Caco-2 (cell line): ENCODE results near the gene OST4. TPM values are rescaled to one million over a fixed set of nuclear protein-coding genes. Genes with fewer than 3 reads are reported as not detected.

Source experiments
- BruUV-seq: library from RNA; stranded (reverse); fragments of 400-500 nt; replicated peaks from 2 replicates; lab custom pipeline; 2021; lab: Mats Ljungman, UMichigan
- CTCF ChIA-PET: fragments of 300-600 bp; sonication (Branson Sonifier 250); formaldehyde crosslinking; loops from one replicate; lab custom pipeline; 2022; ENCODE audit warnings: antibody characterized with exemption; lab: Charles Lee
- POLR2A ChIA-PET: fragments of 300-600 bp; sonication (Branson Sonifier 250); formaldehyde crosslinking; loops from one replicate; lab custom pipeline; 2022; ENCODE audit warnings: antibody characterized with exemption; lab: Charles Lee
- DNase-seq, 2 experiments: peaks; one replicate each; pipeline versions ENCODE4 v3.0.0 to v3.0.0-alpha.2; 2020 to 2022
- H3K27me3 ChIP-seq: replicated peaks from 2 replicates; pipeline ENCODE4 v1.6.0; 2011; ENCODE audit warnings: low read length; ENCODE audit not compliant: control insufficient read depth, insufficient read depth
- H3K36me3 ChIP-seq: 2 replicates; pipeline ENCODE4 v1.5.1; 2011; ENCODE audit warnings: low read length; ENCODE audit not compliant: control insufficient read depth, insufficient read depth
- H3K4me1 ChIP-seq: fragments of 250-450 bp; sonication (Bioruptor Pico); 2 replicates; pipeline ENCODE4 v1.5.1; 2020; ENCODE audit warnings: mild to moderate bottlenecking
- H3K4me3 ChIP-seq: 2 replicates; pipeline ENCODE4 v1.5.1; 2011; ENCODE audit warnings: low read depth, mild to moderate bottlenecking, control low read depth, low read length
- H3K9me3 ChIP-seq: fragments of 250-450 bp; sonication (Bioruptor Pico); 2 replicates; pipeline ENCODE4 v1.5.1; 2020; ENCODE audit warnings: mild to moderate bottlenecking, moderate library complexity
- H3K27ac Mint-ChIP-seq: one replicate; pipeline ENCODE4 v1.8.0; 2022; ENCODE audit warnings: mixed read lengths; ENCODE audit not compliant: unreplicated experiment
- H3K27me3 Mint-ChIP-seq: one replicate; pipeline ENCODE4 v1.8.0; 2022; ENCODE audit warnings: mixed read lengths; ENCODE audit not compliant: insufficient read depth, unreplicated experiment
- H3K36me3 Mint-ChIP-seq: one replicate; pipeline ENCODE4 v1.8.0; 2022; ENCODE audit warnings: mild to moderate bottlenecking, mixed read lengths; ENCODE audit not compliant: insufficient read depth, unreplicated experiment
- H3K4me1 Mint-ChIP-seq: one replicate; pipeline ENCODE4 v1.8.0; 2022; ENCODE audit warnings: low read depth, mixed read lengths; ENCODE audit not compliant: unreplicated experiment
- H3K4me3 Mint-ChIP-seq: one replicate; pipeline ENCODE4 v1.8.0; 2022; ENCODE audit warnings: mild to moderate bottlenecking, moderate library complexity, mixed read lengths; ENCODE audit not compliant: unreplicated experiment
- H3K9me3 Mint-ChIP-seq: one replicate; pipeline ENCODE4 v1.8.0; 2022; ENCODE audit warnings: mixed read lengths; ENCODE audit not compliant: unreplicated experiment
- intact Hi-C: fragments of 100-400 bp; cut with micrococcal nuclease; formaldehyde crosslinking; loops from one replicate; pipeline ENCODE4 v1.10.0; 2022; ENCODE audit not compliant: unreplicated experiment
- total RNA-seq: library from RNA; stranded (reverse); gene quantifications from 2 replicates; pipeline ENCODE4 v1.2.3, GENCODE V29; 2022
- TF ChIP-seq, protein P1 (sequence below), 2 experiments: fragments of 200-600 bp in 1 of 2; IDR thresholded peaks; 1 replicate in 1 of 2; 2 replicates in 1 of 2; pipeline versions ENCODE4 v1.5.1 to v1.8.0; 2011 to 2022; ENCODE audit warnings: antibody characterized with exemption in 1 of 2, control low read depth in 1 of 2, inconsistent platforms in 1 of 2, low read depth in 1 of 2, low read length in 1 of 2, mild to moderate bottlenecking in 1 of 2, moderate library complexity in 1 of 2; ENCODE audit not compliant: insufficient read depth in 1 of 2, severe bottlenecking in 1 of 2, unreplicated experiment in 1 of 2

The OST4 gene
- total RNA-seq, 1 experiment from 2014 or later: 237 TPM

DNA sequence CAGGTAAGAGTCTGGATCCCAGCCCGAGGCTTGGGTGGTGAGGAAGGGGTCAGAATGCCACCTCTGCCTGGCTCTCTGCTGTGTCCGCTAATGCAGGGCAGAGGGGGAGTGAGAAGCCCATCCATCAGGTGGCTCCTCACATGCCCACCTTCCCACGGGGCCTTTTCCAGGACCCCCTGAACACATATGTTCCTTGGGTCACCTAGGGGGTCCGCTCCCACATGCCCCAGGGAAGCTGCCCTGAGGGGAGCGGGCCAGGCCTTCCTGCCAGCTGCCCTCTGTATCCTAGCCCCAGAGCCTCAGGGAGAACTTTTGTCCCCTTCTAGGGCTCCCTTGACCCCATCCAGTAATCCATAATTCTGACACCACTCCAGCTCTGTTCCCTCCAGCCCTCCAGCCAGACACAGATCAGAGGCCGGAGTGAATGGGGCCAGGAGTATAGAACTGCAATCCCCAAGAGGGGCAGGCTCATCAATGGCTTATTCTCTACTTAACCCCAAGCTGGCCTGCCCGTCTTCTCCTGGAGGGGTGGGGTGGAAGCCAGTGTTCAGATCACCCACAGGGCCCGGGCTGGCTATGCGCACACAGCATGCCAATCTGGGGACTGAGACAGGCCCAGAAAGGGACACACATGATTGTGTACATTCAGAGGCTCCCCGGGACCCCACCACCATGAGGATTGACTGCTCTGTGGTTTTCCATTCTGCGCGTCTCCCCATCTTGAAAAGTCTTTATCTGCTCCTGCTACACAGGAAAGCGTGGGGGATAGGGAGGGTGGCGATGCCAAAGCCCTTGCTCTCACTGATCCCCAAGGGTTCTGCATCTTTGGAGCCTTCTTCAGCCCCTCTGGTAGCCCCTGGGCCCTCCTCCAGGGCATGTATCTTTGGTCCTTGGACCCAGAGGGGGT is 8.0 kb upstream of the OST4 start:
- H3K4me3 Mint-ChIP-seq: no peak overlapping the region
- TF ChIP-seq, protein P1, sequence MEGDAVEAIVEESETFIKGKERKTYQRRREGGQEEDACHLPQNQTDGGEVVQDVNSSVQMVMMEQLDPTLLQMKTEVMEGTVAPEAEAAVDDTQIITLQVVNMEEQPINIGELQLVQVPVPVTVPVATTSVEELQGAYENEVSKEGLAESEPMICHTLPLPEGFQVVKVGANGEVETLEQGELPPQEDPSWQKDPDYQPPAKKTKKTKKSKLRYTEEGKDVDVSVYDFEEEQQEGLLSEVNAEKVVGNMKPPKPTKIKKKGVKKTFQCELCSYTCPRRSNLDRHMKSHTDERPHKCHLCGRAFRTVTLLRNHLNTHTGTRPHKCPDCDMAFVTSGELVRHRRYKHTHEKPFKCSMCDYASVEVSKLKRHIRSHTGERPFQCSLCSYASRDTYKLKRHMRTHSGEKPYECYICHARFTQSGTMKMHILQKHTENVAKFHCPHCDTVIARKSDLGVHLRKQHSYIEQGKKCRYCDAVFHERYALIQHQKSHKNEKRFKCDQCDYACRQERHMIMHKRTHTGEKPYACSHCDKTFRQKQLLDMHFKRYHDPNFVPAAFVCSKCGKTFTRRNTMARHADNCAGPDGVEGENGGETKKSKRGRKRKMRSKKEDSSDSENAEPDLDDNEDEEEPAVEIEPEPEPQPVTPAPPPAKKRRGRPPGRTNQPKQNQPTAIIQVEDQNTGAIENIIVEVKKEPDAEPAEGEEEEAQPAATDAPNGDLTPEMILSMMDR (IDR thresholded peaks at IDR 0.05; ENCODE audit: insufficient read depth in 1 of 2, low read depth in 1 of 2, low read length in 1 of 2, severe bottlenecking in 1 of 2, unreplicated experiment in 1 of 2): no peak
- CTCF ChIA-PET: no interaction called here
- no peaks in the 10 kb centered on the region for H3K9me3 Mint-ChIP-seq
- peaks cover 10% of the 10 kb centered on the region for H3K4me1 Mint-ChIP-seq
- peaks cover 6% of the 10 kb centered on the region for H3K36me3 Mint-ChIP-seq
- H3K36me3 ChIP-seq: no peaks in the 10 kb centered on the region
- H3K27me3 Mint-ChIP-seq: peaks cover 15% of the 10 kb centered on the region
- no peak overlapping the region for H3K4me3 ChIP-seq
- no peaks in the 10 kb centered on the region for H3K27me3 ChIP-seq
- no peaks in the 10 kb centered on the region for H3K9me3 ChIP-seq
- intact Hi-C loops: loop anchor here (2.0 kb wide), 2 partner anchors 47 to 59 kb away; partner anchors contain the start of gene TMEM214
- no TSS peak for BruUV-seq
- DNase-seq: no peak
- H3K27ac Mint-ChIP-seq: no peak overlapping the region
- peaks cover 7% of the 10 kb centered on the region for H3K4me1 ChIP-seq
- POLR2A ChIA-PET: interaction anchor here (0.5 kb wide), 3 partner anchors 15 to 296 kb away, joined by 3 to 6 read pairs (median 3); no protein-coding TSS in a partner anchor

- peak within 1 kb of the TSS; percentile 8 for H3K27ac Mint-ChIP-seq
- intact Hi-C loops: no loop called here
- no peak within 1 kb of the TSS for H3K4me3 ChIP-seq
- no peaks in the 10 kb centered on the region for H3K27me3 ChIP-seq
- peaks cover 7% of the 10 kb centered on the region for H3K4me1 ChIP-seq
- peaks cover 10% of the 10 kb centered on the region for H3K4me1 Mint-ChIP-seq
- DNase-seq: no peak
- POLR2A ChIA-PET: interaction anchor here (0.5 kb wide), 2 partner anchors 232 to 297 kb away, joined by 3 read pairs; no protein-coding TSS in a partner anchor
- no TSS peak for BruUV-seq
- TF ChIP-seq, protein P1 (IDR thresholded peaks at IDR 0.05; ENCODE audit: insufficient read depth in 1 of 2, low read depth in 1 of 2, low read length in 1 of 2, severe bottlenecking in 1 of 2, unreplicated experiment in 1 of 2): no peak
- no peak within 1 kb of the TSS for H3K4me3 Mint-ChIP-seq
- CTCF ChIA-PET: no interaction called here
- H3K27me3 Mint-ChIP-seq: peaks cover 19% of the 10 kb centered on the region
- H3K9me3 ChIP-seq: no peaks in the 10 kb centered on the region
- H3K9me3 Mint-ChIP-seq: no peaks in the 10 kb centered on the region
- H3K36me3 Mint-ChIP-seq: peaks cover 6% of the 10 kb centered on the region
- no peaks in the 10 kb centered on the region for H3K36me3 ChIP-seq
Measured at GRCh38 chr2:27078267-27079194, 7.1 kb upstream of the OST4 start, which contains the start of gene EMILIN1. Gene EMILIN1, plus strand, starts transcription at chr2:27078615. Its CDS starts 451 bp downstream, at chr2:27079066.

DNA sequence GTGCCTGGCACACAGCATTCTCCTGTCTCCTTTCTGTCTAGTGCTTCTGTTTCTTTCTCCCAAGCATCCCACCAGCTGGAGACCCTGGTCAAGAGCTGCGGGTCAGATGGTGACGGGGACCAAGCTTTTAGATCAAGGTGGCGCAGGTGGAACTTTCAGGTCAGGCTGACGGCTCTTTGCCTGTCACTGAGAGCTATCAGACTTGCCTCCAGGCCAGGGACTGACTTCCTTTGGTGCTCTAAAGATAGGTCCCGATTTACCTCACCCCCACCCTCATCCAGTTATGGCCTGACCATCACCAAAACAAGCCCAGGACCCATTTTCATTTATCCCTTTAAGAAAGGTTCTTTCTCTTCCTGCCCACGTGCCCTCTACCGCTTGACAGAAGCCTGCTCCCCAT is 5.8 kb upstream of the OST4 start:
- CTCF ChIA-PET: no interaction called here
- peaks cover 7% of the 10 kb centered on the region for H3K4me1 ChIP-seq
- BruUV-seq: no TSS peak

More for the DNA sequence above, 5.8 kb upstream of the OST4 start:
- peaks cover 19% of the 10 kb centered on the region for H3K27me3 Mint-ChIP-seq
- H3K36me3 Mint-ChIP-seq: peaks cover 6% of the 10 kb centered on the region
- H3K4me3 Mint-ChIP-seq: no peak overlapping the region
- no peak for DNase-seq
- no peaks in the 10 kb centered on the region for H3K36me3 ChIP-seq
- peaks cover 10% of the 10 kb centered on the region for H3K4me1 Mint-ChIP-seq
- TF ChIP-seq, protein P1 (IDR thresholded peaks at IDR 0.05; ENCODE audit: insufficient read depth in 1 of 2, low read depth in 1 of 2, low read length in 1 of 2, severe bottlenecking in 1 of 2, unreplicated experiment in 1 of 2): no peak
- no peaks in the 10 kb centered on the region for H3K27me3 ChIP-seq
- intact Hi-C loops: no loop called here
- POLR2A ChIA-PET: no interaction called here
- no peak overlapping the region for H3K4me3 ChIP-seq
- H3K27ac Mint-ChIP-seq: no peak overlapping the region
- no peaks in the 10 kb centered on the region for H3K9me3 ChIP-seq
- no peaks in the 10 kb centered on the region for H3K9me3 Mint-ChIP-seq
